Lower lobe of right lung (tissue), 2 donors: ENCODE data around the gene DYSF. TPM values are rescaled to one million over a fixed set of nuclear protein-coding genes. Genes with fewer than 3 reads are reported as not detected.

ENCODE experiments used
- ATAC-seq, 2 donors: fragments of 200-7000 bp; cut with Tn5 transposase; one replicate each; pipeline ENCODE4 v1.9.1; 2020 to 2022; ENCODE audit warnings: mild to moderate bottlenecking in 2 of 2, moderate library complexity in 2 of 2
- DNase-seq: peaks from one replicate; pipeline ENCODE4 v3.0.0-alpha.2; 2020
- H3K27ac ChIP-seq: fragments of 200-600 bp; one replicate; pipeline ENCODE4 v1.8.0; 2022
- H3K27me3 ChIP-seq: fragments of 200-600 bp; one replicate; pipeline ENCODE4 v1.8.0; 2022; ENCODE audit warnings: low read depth
- H3K36me3 ChIP-seq: fragments of 200-600 bp; one replicate; pipeline ENCODE4 v1.8.0; 2022; ENCODE audit warnings: mild to moderate bottlenecking
- H3K4me1 ChIP-seq: fragments of 200-600 bp; one replicate; pipeline ENCODE4 v1.8.0; 2022
- H3K4me3 ChIP-seq: fragments of 200-600 bp; one replicate; pipeline ENCODE4 v1.8.0; 2022; ENCODE audit warnings: mild to moderate bottlenecking
- H3K9me3 ChIP-seq: fragments of 200-600 bp; one replicate; pipeline ENCODE4 v1.8.0; 2022
- intact Hi-C: fragments of 100-400 bp; cut with DNase I; formaldehyde crosslinking; loops from one replicate; pipeline ENCODE4 v1.11.0; 2022
- total RNA-seq: library from RNA; stranded (reverse); fragmentation: NEBNext Ultra II Directional; extraction: Animal tissue kit (Norgen Biotek cat#: 25700); gene quantifications from one replicate; pipeline ENCODE4 v1.2.1, GENCODE V29; 2021
- TF ChIP-seq, protein P1 (sequence below): fragments of 200-600 bp; IDR thresholded peaks from one replicate; pipeline ENCODE4 v1.8.0; 2022; ENCODE audit warnings: antibody characterized with exemption, mild to moderate bottlenecking
- donor health status: DM: no; HTN: yes; CAD: no; lungs with severe emphysema.

The DYSF gene
- total RNA-seq, 1 donor from 2014 or later: 41.2 TPM

DNA sequence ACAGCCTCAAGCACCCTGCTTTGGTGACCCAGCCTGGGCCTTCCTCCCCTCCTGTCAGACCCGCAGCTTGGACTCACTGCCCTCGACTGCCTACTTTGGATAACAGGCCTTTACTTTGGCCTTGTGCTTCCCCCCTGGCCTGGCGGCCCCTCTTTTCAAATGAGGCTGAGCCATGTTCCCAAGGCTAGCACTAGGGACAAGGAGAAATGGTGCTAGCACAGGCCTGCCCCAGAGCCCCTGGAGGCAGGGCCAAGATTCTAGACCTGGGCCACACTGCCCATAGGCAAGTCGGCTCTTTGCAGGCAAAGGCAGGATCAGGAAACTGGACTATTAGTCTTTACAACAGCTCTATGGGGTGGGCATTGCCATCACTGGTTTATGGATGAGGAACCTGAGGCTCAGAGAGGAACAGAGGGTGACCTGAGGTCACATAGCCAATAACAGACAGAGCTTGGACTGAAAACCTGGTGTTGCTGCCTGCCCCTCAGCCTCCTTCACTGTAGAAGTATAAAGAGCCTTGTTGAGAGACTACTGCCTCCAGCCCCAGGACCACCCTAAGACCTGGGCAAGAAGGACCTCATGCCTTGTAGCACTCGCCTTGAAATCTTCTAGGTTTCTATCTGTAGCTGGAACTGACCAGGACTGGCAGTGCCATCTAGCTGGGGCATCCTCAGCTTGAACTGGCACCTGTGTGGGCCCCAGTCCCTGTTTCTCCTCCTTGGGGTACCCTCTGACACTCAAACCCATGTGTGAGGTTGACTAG, 266.3 kb downstream of the DYSF start:
- Histone ChIP-seq H3K4me1 (peaks cover 43% of the 10 kb centered on the region), H3K27me3 (no peaks in the 10 kb centered on the region), H3K27ac (no peak overlapping the region), H3K9me3 (peaks cover 8% of the 10 kb centered on the region), H3K4me3 (no peak overlapping the region), H3K36me3 (no peaks in the 10 kb centered on the region)
- ATAC-seq: no peak
- TF ChIP-seq, protein P1, sequence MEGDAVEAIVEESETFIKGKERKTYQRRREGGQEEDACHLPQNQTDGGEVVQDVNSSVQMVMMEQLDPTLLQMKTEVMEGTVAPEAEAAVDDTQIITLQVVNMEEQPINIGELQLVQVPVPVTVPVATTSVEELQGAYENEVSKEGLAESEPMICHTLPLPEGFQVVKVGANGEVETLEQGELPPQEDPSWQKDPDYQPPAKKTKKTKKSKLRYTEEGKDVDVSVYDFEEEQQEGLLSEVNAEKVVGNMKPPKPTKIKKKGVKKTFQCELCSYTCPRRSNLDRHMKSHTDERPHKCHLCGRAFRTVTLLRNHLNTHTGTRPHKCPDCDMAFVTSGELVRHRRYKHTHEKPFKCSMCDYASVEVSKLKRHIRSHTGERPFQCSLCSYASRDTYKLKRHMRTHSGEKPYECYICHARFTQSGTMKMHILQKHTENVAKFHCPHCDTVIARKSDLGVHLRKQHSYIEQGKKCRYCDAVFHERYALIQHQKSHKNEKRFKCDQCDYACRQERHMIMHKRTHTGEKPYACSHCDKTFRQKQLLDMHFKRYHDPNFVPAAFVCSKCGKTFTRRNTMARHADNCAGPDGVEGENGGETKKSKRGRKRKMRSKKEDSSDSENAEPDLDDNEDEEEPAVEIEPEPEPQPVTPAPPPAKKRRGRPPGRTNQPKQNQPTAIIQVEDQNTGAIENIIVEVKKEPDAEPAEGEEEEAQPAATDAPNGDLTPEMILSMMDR: no peak
- no peak for DNase-seq
- intact Hi-C loops: no loop called here

DNA sequence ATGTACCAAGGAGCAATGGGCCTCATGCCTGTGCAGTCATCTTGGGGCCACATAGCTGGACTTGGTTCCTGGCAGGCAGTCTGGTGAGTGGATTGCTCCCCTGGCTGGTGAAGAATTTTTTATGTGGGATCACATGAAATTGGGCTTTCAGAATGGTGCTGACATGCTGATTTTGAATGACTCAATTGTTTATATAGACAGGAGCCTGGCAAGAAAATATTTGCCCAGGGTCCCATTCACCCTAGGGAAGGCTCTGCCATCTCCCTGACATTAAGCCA, 266.9 kb downstream of the DYSF start:
- intact Hi-C loops: no loop called here
- Histone ChIP-seq H3K9me3 (peaks cover 13% of the 10 kb centered on the region), H3K27ac (no peak overlapping the region), H3K4me3 (no peak overlapping the region), H3K27me3 (no peaks in the 10 kb centered on the region), H3K4me1 (peaks cover 43% of the 10 kb centered on the region), H3K36me3 (no peaks in the 10 kb centered on the region)
- DNase-seq (no peak), ATAC-seq (no peak)
- TF ChIP-seq, protein P1: no peak

DNA sequence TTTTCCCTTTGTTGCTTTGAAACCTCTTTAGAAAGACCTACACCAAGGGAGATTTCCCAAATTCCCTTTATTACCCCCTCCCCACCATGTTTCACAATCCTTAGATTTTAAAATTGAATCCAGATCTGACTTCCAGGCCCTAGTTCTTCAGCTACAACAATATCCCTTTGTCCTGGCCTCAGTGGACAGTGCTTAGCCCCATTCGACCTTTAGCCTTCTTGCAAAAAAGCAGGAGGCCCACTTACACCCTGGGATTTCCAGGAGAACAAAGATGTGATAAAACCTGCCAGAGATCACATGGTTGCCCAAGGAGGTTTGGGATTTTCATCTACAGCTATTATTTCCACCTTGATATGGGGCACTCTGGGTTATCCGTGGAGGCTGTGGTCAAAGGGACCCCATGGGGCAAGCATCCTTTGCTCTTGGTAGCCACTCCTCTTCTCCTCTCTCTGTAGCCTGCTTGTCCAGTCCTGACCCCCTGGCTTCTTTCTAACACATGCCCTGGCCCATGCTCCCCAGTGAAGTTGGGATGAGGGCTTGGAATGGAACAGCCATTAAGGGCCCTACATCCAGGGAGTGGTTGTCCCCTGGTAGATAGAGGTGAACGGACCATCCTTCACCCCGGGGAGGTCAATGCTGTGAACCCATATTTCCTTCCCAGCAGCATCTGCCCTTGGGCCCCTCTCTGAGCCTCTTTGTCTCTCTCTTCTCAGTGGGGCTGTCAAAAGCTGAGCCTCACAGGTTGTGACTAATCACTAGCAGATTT, 267.4 kb downstream of the DYSF start:
- Histone ChIP-seq H3K36me3 (no peaks in the 10 kb centered on the region), H3K27ac (peak overlapping the region; percentile 20), H3K27me3 (no peaks in the 10 kb centered on the region), H3K9me3 (peaks cover 15% of the 10 kb centered on the region), H3K4me1 (peaks cover 42% of the 10 kb centered on the region), H3K4me3 (no peak overlapping the region)
- TF ChIP-seq, protein P1: no peak
- ATAC-seq: no peak
- intact Hi-C loops: no loop called here
- no peak for DNase-seq

DNA sequence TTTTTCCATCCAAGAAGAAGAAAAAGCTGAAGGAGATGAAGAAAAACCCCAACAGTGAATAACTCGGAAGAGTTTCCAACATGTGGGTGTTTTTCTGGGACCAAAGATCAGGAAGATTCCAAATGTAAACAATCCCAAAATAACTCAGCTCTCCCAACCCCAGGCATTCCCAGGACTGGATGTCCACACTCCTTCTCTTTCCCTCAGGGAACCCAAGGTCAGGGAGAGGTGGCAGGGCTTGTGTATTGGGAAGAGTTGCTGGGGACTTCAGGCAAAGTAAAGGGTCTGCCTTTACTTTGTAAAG, 268.0 kb downstream of the DYSF start:
- ATAC-seq (no peak), DNase-seq (no peak)
- Histone ChIP-seq H3K36me3 (no peaks in the 10 kb centered on the region), H3K9me3 (peaks cover 15% of the 10 kb centered on the region), H3K4me1 (peaks cover 36% of the 10 kb centered on the region), H3K27me3 (no peaks in the 10 kb centered on the region), H3K4me3 (no peak overlapping the region), H3K27ac (peak overlapping the region; percentile 20)
- intact Hi-C loops: no loop called here
- TF ChIP-seq, protein P1: no peak

DNA sequence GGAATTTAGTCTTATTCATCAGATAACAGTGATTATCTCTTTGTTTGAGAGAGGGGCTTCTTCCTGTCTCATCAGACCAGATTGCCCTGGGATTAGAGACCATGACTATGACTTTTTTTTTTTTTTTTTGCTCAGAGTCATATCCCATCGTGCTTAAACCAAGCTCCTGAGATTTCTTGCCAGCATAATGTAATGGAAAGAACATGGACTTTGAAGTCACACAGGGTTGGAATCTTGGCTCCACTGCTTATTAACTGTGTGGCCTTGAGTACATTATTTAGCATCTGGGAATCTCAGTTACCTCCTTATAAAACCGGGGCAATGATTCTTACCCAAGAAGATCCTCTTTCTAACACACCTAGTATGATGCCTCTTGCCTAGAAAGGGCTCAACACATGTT, 268.3 kb downstream of the DYSF start:
- Histone ChIP-seq H3K9me3 (peaks cover 15% of the 10 kb centered on the region), H3K27me3 (no peaks in the 10 kb centered on the region), H3K4me3 (no peak overlapping the region), H3K27ac (peak overlapping the region; percentile 20), H3K4me1 (peaks cover 33% of the 10 kb centered on the region), H3K36me3 (no peaks in the 10 kb centered on the region)
- DNase-seq (no peak), ATAC-seq (no peak)
- intact Hi-C loops: no loop called here
- TF ChIP-seq, protein P1: no peak
